WERI-Rb-1 (cell line): ENCODE results near the gene OR9Q2.
"Not testable (repeated sequence)": the region's sequence is repeated elsewhere in the genome, so short reads cannot be mapped to it uniquely, and the experiment has no call there.

Experiments used
- DNase-seq: peaks from one replicate; pipeline ENCODE4 v3.0.0-alpha.2; 2020
- H3K27ac ChIP-seq: fragments of 250-450 bp; sonication (Bioruptor Pico); 2 replicates; pipeline ENCODE4 v1.5.1; 2020; ENCODE audit warnings: mild to moderate bottlenecking, moderate library complexity
- H3K27me3 ChIP-seq: fragments of 250-450 bp; sonication (Bioruptor Pico); 2 replicates; pipeline ENCODE4 v1.5.1; 2021; ENCODE audit warnings: mild to moderate bottlenecking, low read depth, moderate library complexity; ENCODE audit not compliant: insufficient read depth, severe bottlenecking
- H3K36me3 ChIP-seq: fragments of 250-450 bp; sonication (Bioruptor Pico); 2 replicates; pipeline ENCODE4 v1.5.1; 2020; ENCODE audit warnings: mild to moderate bottlenecking, moderate library complexity
- H3K4me3 ChIP-seq: 2 replicates; pipeline ENCODE4 v1.5.1; 2011; ENCODE audit warnings: low read depth, mild to moderate bottlenecking, control low read depth, low read length
- H3K9me3 ChIP-seq: fragments of 250-450 bp; sonication (Bioruptor Pico); 2 replicates; pipeline ENCODE4 v1.5.1; 2021; ENCODE audit warnings: mild to moderate bottlenecking, moderate library complexity; ENCODE audit not compliant: severe bottlenecking
- TF ChIP-seq, protein P1 (sequence below): IDR thresholded peaks from 2 replicates; pipeline ENCODE4 v1.5.1; 2011; ENCODE audit warnings: low read depth, mild to moderate bottlenecking, control low read depth, inconsistent platforms, low read length

Gene OR9Q2

DNA sequence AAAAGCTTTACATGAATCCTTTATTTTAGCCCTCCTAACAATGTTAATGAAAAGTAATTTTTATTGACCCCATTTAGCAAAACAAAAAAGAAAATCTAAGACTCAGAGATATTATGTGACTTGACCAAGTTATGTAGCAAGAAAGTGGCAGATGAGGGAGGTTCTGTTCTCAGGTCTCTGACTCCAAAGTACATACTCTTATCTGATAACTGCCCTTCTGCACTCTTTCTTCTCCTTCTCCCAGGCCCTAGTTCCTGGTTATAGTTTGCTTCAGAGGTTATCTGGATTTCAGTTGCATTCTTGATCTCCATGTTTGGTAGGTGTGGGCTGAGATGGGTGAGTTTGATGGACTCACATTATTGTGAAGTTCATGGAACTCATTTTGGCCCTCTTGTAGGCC is 4.5 kb downstream of the OR9Q2 start:
- TF ChIP-seq, protein P1, sequence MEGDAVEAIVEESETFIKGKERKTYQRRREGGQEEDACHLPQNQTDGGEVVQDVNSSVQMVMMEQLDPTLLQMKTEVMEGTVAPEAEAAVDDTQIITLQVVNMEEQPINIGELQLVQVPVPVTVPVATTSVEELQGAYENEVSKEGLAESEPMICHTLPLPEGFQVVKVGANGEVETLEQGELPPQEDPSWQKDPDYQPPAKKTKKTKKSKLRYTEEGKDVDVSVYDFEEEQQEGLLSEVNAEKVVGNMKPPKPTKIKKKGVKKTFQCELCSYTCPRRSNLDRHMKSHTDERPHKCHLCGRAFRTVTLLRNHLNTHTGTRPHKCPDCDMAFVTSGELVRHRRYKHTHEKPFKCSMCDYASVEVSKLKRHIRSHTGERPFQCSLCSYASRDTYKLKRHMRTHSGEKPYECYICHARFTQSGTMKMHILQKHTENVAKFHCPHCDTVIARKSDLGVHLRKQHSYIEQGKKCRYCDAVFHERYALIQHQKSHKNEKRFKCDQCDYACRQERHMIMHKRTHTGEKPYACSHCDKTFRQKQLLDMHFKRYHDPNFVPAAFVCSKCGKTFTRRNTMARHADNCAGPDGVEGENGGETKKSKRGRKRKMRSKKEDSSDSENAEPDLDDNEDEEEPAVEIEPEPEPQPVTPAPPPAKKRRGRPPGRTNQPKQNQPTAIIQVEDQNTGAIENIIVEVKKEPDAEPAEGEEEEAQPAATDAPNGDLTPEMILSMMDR, result no peak
- no peak for DNase-seq
- no peaks in the 10 kb centered on the region for H3K9me3 ChIP-seq

DNA sequence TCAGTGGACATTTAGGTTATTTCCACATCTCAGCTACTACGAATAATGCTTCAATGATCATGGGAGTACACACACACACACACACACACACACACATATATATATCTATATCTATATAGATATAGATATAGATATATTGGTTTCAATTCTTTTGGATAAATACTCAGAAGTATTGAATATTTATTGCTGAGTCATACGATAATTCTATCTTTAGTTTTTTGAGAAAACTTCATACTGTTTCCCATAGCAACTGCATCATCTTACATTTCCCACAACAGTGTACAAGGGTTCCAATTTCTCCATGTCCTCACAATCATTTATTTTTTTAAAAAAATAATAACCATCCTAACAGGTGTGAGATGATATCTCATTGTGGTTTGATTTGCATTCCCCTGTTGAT is 7.1 kb downstream of the OR9Q2 start:
- no peak for DNase-seq
- TF ChIP-seq, protein P1, result no peak

More for the DNA sequence above, 4.5 kb downstream of the OR9Q2 start:
- peaks cover 24% of the 10 kb centered on the region for H3K27me3 ChIP-seq
- no peak overlapping the region for H3K27ac ChIP-seq
- no peaks in the 10 kb centered on the region for H3K36me3 ChIP-seq
- no peak overlapping the region for H3K4me3 ChIP-seq

DNA sequence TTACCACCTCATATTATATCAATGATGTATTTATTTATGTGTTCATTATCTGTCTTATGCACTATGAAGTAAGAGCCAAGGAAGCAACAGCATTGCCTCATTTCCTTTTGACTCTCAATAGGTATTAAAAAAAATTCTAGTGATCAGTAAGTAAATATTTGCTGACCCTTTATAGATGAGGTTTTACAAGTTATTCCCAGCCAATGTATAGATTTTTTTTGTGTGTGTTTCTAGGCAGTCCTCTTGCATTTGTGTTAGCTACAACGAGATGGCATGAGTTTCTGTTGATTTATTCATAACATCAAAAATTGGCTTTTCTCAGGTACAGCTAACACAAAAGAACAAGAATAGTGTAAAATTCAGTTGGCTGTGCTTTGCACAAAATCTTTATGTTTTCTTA is 10.4 kb downstream of the OR9Q2 start:
- H3K4me3 ChIP-seq, result no peak overlapping the region
- no peaks in the 10 kb centered on the region for H3K36me3 ChIP-seq
- no peak for DNase-seq
- TF ChIP-seq, protein P1, result no peak
- peaks cover 18% of the 10 kb centered on the region for H3K27me3 ChIP-seq
- H3K9me3 ChIP-seq, result no peaks in the 10 kb centered on the region
- no peak overlapping the region for H3K27ac ChIP-seq

More for the DNA sequence above, 7.1 kb downstream of the OR9Q2 start:
- no peaks in the 10 kb centered on the region for H3K9me3 ChIP-seq
- no peak overlapping the region for H3K4me3 ChIP-seq
- H3K36me3 ChIP-seq, result no peaks in the 10 kb centered on the region
- H3K27ac ChIP-seq, result no peak overlapping the region
- H3K27me3 ChIP-seq, result peaks cover 16% of the 10 kb centered on the region

DNA sequence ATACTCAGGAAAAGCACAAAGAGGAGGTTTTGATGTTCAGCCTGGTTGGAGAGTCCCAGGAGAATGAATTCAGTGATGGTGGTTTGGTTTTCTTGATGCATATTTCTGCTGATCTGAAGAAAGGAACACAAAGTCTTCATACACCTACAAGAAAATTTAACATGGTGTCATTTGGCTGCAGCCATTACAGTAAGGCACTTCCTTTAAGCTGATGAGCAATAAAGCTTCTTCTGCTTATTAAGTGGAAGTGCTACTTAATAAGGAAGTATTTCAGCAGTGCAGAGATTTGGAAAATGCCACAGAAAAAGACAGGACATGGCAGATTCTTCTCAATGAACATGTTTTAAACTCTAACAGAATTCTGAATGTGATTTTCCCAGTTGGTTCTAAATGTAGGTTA is 15.2 kb downstream of the OR9Q2 start, which contains the start of gene OR1S2:
Gene OR1S2 (minus strand): TSS at position 101 of the 400 bp plus-strand sequence. CDS start 0 bp downstream, at position 101.
- H3K9me3 ChIP-seq, result no peaks in the 10 kb centered on the region
- H3K4me3 ChIP-seq, result no peak within 1 kb of the TSS
- peaks cover 28% of the 10 kb centered on the region for H3K27me3 ChIP-seq
- TF ChIP-seq, protein P1, result no peak
- no peak within 1 kb of the TSS for H3K27ac ChIP-seq
- no peak for DNase-seq
- no peaks in the 10 kb centered on the region for H3K36me3 ChIP-seq

DNA sequence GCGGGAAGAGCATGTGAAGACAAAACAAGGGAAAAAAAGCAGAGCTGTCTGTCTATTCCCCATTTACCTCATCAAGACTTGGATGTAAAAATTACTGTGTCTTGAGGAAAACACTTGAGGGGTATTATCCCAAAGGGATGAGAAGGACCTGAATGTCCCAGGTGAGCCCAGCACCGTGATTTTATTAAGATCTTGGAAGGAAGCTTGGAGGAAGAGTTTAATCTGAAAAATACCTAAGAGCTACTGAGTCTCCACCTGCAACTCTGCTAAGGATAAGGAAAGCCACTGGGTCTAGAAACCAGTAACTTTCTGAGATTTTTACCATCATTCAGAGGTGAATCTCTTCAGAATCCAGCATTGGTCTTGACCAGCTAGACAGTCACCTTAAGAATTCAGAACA is 23.6 kb downstream of the OR9Q2 start, which contains the start of gene OR1S1:
Gene OR1S1 (plus strand): TSS at position 301 of the 400 bp plus-strand sequence.
- peaks cover 40% of the 10 kb centered on the region for H3K27me3 ChIP-seq
- DNase-seq, H3K36me3 ChIP-seq, H3K9me3 ChIP-seq, H3K4me3 ChIP-seq, H3K27ac ChIP-seq: not testable (repeated sequence)

DNA sequence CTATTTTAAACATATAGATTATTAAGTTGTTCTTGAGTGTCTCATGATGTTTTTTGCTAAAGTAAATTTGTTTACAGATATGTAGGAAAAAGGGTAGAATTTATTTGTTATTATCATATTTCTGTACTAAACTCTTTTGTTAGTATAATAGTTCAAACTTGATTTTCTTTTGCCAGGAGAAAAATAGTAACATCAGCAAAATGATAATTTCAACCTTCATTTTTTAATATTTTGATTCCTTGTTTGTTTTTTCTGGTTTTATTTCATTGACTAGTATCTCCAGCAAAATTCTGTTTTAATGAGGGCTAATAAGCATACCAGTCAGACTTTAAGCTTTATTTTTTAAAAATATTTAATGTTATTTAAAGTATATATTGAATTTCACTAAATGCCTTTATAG is 27.6 kb downstream of the OR9Q2 start:
- Histone ChIP-seq H3K9me3 (no peaks in the 10 kb centered on the region), H3K4me3 (no peak overlapping the region), H3K36me3 (no peaks in the 10 kb centered on the region), H3K27me3 (peaks cover 43% of the 10 kb centered on the region), H3K27ac (no peak overlapping the region)
- no peak for DNase-seq
- TF ChIP-seq, protein P1, result no peak
